Hepatocyte (in vitro differentiated cells): ENCODE results near the gene MCM5. TPM values are rescaled to one million over a fixed set of nuclear protein-coding genes. Genes with fewer than 3 reads are reported as not detected.

ENCODE experiments used
- DNase-seq: peaks from one replicate; pipeline ENCODE4 v3.0.0-alpha.2; 2016; ENCODE audit warnings: low spot score
- H2AFZ ChIP-seq: fragments of 200-600 bp; sonication (generic); 2 replicates; pipeline ENCODE4 v1.6.0; 2016; ENCODE audit warnings: antibody characterized with exemption, mild to moderate bottlenecking
- H3K27ac ChIP-seq: fragments of 200-600 bp; sonication (generic); 2 replicates; pipeline ENCODE4 v1.5.1; 2016; ENCODE audit warnings: mild to moderate bottlenecking
- H3K27me3 ChIP-seq: fragments of 200-600 bp; sonication (generic); 2 replicates; pipeline ENCODE4 v1.6.1; 2016
- H3K36me3 ChIP-seq: fragments of 200-600 bp; sonication (generic); replicated peaks from 2 replicates; pipeline ENCODE4 v1.5.1; 2016; ENCODE audit warnings: low read depth; ENCODE audit not compliant: insufficient read depth
- H3K4me1 ChIP-seq: fragments of 200-600 bp; sonication (generic); 2 replicates; pipeline ENCODE4 v1.5.1; 2016; ENCODE audit warnings: mild to moderate bottlenecking, moderate library complexity; ENCODE audit not compliant: insufficient read depth
- H3K4me2 ChIP-seq: fragments of 200-600 bp; sonication (generic); 2 replicates; pipeline ENCODE4 v1.6.0; 2016
- H3K4me3 ChIP-seq: fragments of 200-600 bp; sonication (generic); 2 replicates; pipeline ENCODE4 v1.5.1; 2016; ENCODE audit warnings: mild to moderate bottlenecking
- H3K79me2 ChIP-seq: fragments of 200-600 bp; sonication (generic); 2 replicates; pipeline ENCODE4 v1.6.0; 2017; ENCODE audit warnings: mild to moderate bottlenecking
- H3K9me2 ChIP-seq: fragments of 200-600 bp; sonication (generic); replicated peaks from 2 replicates; pipeline ENCODE4 v1.6.0; 2017; ENCODE audit warnings: mild to moderate bottlenecking; ENCODE audit not compliant: insufficient read depth
- H3K9me3 ChIP-seq: fragments of 200-600 bp; sonication (generic); 2 replicates; pipeline ENCODE4 v1.5.1; 2016; ENCODE audit warnings: low read depth, mild to moderate bottlenecking
- H4K20me1 ChIP-seq: fragments of 200-600 bp; sonication (generic); 2 replicates; pipeline ENCODE4 v1.6.0; 2016; ENCODE audit warnings: mild to moderate bottlenecking; ENCODE audit not compliant: insufficient read depth, poor library complexity, severe bottlenecking
- CTCF ChIP-seq: fragments of 200-600 bp; sonication (generic); IDR thresholded peaks from 2 replicates; pipeline ENCODE4 v1.5.1; 2016; ENCODE audit warnings: antibody characterized with exemption, mild to moderate bottlenecking; ENCODE audit not compliant: poor library complexity
- EZH2 ChIP-seq: fragments of 200-600 bp; sonication (generic); IDR thresholded peaks from 2 replicates; pipeline ENCODE4 v1.6.1; 2016; ENCODE audit warnings: antibody characterized with exemption, mild to moderate bottlenecking, borderline replicate concordance
- EZH2phosphoT487 ChIP-seq: fragments of 200-600 bp; sonication (generic); IDR thresholded peaks from one replicate; pipeline ENCODE4 v1.6.1; 2018; ENCODE audit warnings: antibody characterized with exemption, mild to moderate bottlenecking, low read depth, moderate library complexity; ENCODE audit not compliant: unreplicated experiment, severe bottlenecking
- WGBS: methylation state at CpG from one replicate; pipeline ENCODE4 v1.1.6; 2016; ENCODE audit warnings: low lambda C conversion rate; ENCODE audit errors: missing lambda C conversion rate; 5-methylcytosine and 5-hydroxymethylcytosine counted together
- polyA plus RNA-seq: library from polyadenylated mRNA; unstranded; fragments of >200 nt; fragmentation: Nextera tagmentation; extraction: Ambion mirVana; gene quantifications from 2 replicates; pipeline ENCODE4 v1.2.1, GENCODE V29; 2016
- total RNA-seq: library from RNA; depleted of rRNA; stranded (reverse); fragments of >200 nt; gene quantifications from 2 replicates; pipeline ENCODE4 v1.2.3, GENCODE V29; 2014

Gene MCM5
- total and polyA plus RNA-seq, 2 experiments from 2014 or later = 21.7 to 36.1 TPM

GRCh38 chr22:35376728-35377472, 23.0 kb upstream of the MCM5 start:
- H3K9me3 ChIP-seq = no peaks in the 10 kb centered on the region
- TF ChIP-seq CTCF (no peak), EZH2phosphoT487 (no peak), EZH2 (no peak)
- peaks cover 8% of the 10 kb centered on the region for H3K79me2 ChIP-seq
- H3K9me2 ChIP-seq = no peaks in the 10 kb centered on the region
- no peak overlapping the region for H2AFZ ChIP-seq
- H3K4me2 ChIP-seq = peak overlapping the region; percentile 59
- H3K27me3 ChIP-seq = no peaks in the 10 kb centered on the region
- 15% methylated on average over 17 of the region's 17 CpGs for WGBS
- peaks cover 52% of the 10 kb centered on the region for H3K4me1 ChIP-seq
- DNase-seq = peak; percentile 96
- H4K20me1 ChIP-seq = no peaks in the 10 kb centered on the region
- no peak overlapping the region for H3K4me3 ChIP-seq
- H3K36me3 ChIP-seq = no peaks in the 10 kb centered on the region
- H3K27ac ChIP-seq = peak overlapping the region; percentile 85

GRCh38 chr22:35377735-35378134, 22.2 kb upstream of the MCM5 start:
- no peak for DNase-seq
- Histone ChIP-seq H4K20me1 (no peaks in the 10 kb centered on the region), H3K36me3 (no peaks in the 10 kb centered on the region), H2AFZ (no peak overlapping the region), H3K4me3 (no peak overlapping the region), H3K4me2 (no peak overlapping the region), H3K9me2 (no peaks in the 10 kb centered on the region), H3K4me1 (peaks cover 50% of the 10 kb centered on the region), H3K9me3 (no peaks in the 10 kb centered on the region), H3K79me2 (peaks cover 13% of the 10 kb centered on the region), H3K27ac (peak overlapping the region; percentile 70), H3K27me3 (no peaks in the 10 kb centered on the region)
- 72% methylated on average over 3 of the region's 3 CpGs for WGBS
- TF ChIP-seq EZH2 (no peak), EZH2phosphoT487 (no peak), CTCF (no peak)

- Histone ChIP-seq H3K27ac (peak overlapping the region; percentile 70), H2AFZ (no peak overlapping the region), H3K9me2 (no peaks in the 10 kb centered on the region), H3K36me3 (no peaks in the 10 kb centered on the region), H3K4me2 (peak overlapping the region; percentile 53), H3K9me3 (no peaks in the 10 kb centered on the region), H3K4me3 (no peak overlapping the region), H3K4me1 (peaks cover 50% of the 10 kb centered on the region), H4K20me1 (no peaks in the 10 kb centered on the region), H3K79me2 (peaks cover 20% of the 10 kb centered on the region), H3K27me3 (no peaks in the 10 kb centered on the region)
- TF ChIP-seq EZH2 (no peak), CTCF (no peak), EZH2phosphoT487 (no peak)
- 60% methylated on average over 3 of the region's 3 CpGs for WGBS
- DNase-seq = no peak
Observed at GRCh38 chr22:35378621-35379020, 21.3 kb upstream of the MCM5 start.
